Fibroblast of mammary gland (primary cell): ENCODE data around the gene VWA1.

Experiments
- DNase-seq: peaks from one replicate; pipeline ENCODE4 v3.0.0-alpha.2; 2010; ENCODE audit warnings: low read depth
- H3K4me3 ChIP-seq: 2 replicates; pipeline ENCODE4 v1.5.1; 2011; ENCODE audit warnings: low read depth, mild to moderate bottlenecking, low read length, moderate library complexity; ENCODE audit not compliant: control insufficient read depth
- TF ChIP-seq, protein P1 (sequence below): conservative IDR thresholded peaks from 2 replicates; pipeline ENCODE4 v1.5.1; 2011; ENCODE audit warnings: low read depth, low read length, inconsistent platforms; ENCODE audit not compliant: control insufficient read depth, insufficient read depth

VWA1 gene

DNA sequence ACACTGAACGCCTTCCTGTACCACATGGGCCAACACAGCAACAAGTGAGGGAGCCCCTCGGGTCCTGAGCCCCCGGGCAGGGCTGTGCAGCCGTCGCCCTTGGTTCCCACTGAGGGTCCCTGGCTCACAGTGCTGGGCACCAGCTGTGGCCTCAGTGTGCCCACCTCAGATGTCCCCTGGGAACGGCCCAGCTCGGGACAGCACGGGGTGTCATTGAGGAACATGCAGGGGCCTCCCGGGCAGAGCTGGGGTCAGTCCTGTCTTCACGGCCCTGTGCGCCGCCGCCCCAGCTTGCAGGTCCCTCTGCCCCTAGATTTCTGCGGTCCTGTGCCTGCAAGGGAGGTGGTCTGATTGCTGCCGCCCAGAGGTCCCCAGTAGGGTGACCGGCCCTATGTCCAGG, 53.7 kb downstream of the VWA1 start:
- H3K4me3 ChIP-seq = no peak overlapping the region

DNA sequence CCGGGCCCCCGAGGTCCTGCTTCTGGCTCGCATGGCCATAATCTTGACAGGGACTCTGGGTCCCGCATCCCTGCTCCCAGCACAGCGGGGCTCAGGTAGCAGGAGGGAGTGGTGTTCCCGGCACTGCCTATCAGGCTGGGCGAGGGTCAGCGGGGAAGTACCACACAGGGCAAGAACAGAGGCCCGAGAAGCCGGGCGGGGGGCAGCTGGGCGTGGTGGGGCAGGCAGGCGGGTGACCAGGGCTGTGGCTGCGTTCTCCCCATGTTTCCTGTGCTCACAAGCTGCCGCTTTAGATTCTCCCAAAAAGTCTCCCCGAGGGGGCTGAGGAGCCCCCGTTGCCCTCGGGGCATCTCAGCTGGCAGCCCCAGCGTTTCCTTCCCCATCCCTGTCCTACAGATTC, 54.4 kb downstream of the VWA1 start:
- H3K4me3 ChIP-seq = no peak overlapping the region
- TF ChIP-seq, protein P1, sequence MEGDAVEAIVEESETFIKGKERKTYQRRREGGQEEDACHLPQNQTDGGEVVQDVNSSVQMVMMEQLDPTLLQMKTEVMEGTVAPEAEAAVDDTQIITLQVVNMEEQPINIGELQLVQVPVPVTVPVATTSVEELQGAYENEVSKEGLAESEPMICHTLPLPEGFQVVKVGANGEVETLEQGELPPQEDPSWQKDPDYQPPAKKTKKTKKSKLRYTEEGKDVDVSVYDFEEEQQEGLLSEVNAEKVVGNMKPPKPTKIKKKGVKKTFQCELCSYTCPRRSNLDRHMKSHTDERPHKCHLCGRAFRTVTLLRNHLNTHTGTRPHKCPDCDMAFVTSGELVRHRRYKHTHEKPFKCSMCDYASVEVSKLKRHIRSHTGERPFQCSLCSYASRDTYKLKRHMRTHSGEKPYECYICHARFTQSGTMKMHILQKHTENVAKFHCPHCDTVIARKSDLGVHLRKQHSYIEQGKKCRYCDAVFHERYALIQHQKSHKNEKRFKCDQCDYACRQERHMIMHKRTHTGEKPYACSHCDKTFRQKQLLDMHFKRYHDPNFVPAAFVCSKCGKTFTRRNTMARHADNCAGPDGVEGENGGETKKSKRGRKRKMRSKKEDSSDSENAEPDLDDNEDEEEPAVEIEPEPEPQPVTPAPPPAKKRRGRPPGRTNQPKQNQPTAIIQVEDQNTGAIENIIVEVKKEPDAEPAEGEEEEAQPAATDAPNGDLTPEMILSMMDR = no peak
- DNase-seq = no peak

More for the DNA sequence above, 53.7 kb downstream of the VWA1 start:
- DNase-seq = no peak
- TF ChIP-seq, protein P1 = no peak

DNA sequence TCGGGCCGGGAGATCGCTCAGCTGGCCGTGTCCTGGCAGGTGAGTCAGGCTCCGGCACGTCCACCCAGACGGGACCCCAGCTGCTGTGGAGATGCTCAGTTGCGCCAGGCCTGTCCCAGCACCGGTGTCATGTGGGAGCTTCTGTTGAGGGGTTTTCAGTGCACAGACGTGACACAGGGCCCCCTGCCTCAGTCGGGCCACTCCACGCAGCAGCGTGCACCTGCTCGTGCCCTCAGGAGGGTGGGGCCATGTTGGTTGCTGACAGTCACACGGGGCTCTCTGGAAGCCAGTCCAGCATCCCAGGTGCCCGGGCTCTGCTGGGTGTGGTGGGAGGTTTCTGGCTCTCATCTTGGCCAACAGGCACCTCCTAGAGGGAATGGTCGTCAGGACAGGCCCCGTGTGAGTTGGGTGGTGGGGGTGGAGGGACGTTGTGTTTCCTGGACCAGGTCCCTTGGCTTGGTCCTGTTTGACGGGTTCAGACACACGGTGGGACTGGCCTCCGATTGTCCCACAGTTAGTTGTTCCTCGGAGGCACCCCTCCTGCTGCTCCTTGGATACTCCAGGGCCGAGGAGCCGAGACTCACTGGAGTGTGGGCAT, 55.2 kb downstream of the VWA1 start:
- no peak overlapping the region for H3K4me3 ChIP-seq
- DNase-seq = no peak
- TF ChIP-seq, protein P1 = no peak

DNA sequence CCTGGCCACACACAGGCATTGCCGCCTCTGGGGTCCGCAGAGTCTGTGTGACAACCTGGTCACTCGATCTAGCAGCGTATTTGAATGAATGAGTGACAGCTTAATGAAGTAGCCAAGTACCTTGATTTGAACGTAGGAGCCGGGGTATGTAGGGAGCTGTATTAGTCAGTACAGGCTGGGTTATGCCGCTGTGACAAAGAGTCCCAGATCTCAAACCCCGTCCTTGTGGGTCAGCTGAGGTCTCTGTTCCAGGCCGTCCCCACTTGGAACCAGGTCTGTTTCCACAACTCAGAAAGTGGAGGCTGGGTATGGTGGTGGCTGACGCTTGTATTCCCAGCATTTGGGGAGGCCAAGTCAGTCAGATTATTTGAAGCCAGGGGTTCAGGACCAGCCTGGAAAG, 56.1 kb downstream of the VWA1 start:
- H3K4me3 ChIP-seq = no peak overlapping the region
- TF ChIP-seq, protein P1 = no peak
- no peak for DNase-seq
